DMS79 (cell line): Measurements from ENCODE around the gene RFX3.

Experiments
- DNase-seq: peaks from one replicate; lab custom pipeline; 2025; lab: John Stamatoyannopoulos, UW

The RFX3 gene

GRCh38 chr9:3281399-3281798 is 244.4 kb downstream of the RFX3 start:
- DNase-seq: no peak

- DNase-seq: no peak
Observed at GRCh38 chr9:3277200-3277599, 248.6 kb downstream of the RFX3 start.

DNA sequence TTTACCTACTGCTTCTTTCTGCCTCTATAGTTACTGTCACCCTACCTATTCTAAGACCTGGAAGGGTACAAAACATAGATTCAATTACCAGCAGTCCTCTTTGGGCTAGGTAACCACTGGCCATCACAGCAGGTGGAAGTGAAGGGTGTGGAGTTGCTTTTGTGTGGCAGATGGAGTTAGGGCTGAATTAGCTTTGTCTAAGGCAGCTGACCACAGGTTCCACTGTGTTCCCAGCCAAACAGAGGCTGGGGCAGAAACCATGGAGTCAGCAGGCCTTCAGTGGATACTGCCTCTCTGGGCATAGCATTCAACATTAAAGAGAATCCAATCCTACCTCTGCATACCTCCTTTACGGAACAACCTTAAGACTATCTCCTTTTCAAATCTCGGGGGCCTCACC is 254.2 kb downstream of the RFX3 start:
- no peak for DNase-seq

GRCh38 chr9:3271157-3271556 is 254.6 kb downstream of the RFX3 start:
- DNase-seq: no peak

- DNase-seq: no peak
Observed at GRCh38 chr9:3268223-3268622, 257.6 kb downstream of the RFX3 start.

GRCh38 chr9:3263698-3264097 is 262.1 kb downstream of the RFX3 start:
- no peak for DNase-seq

- DNase-seq: no peak
Observed at GRCh38 chr9:3262826-3263529, 262.8 kb downstream of the RFX3 start.

GRCh38 chr9:3261484-3261883 is 264.3 kb downstream of the RFX3 start:
- no peak for DNase-seq

- DNase-seq: no peak
Observed at GRCh38 chr9:3256571-3257330, 269.1 kb downstream of the RFX3 start.

GRCh38 chr9:3251309-3251708 is 274.5 kb downstream of the RFX3 start:
- DNase-seq: no peak

DNA sequence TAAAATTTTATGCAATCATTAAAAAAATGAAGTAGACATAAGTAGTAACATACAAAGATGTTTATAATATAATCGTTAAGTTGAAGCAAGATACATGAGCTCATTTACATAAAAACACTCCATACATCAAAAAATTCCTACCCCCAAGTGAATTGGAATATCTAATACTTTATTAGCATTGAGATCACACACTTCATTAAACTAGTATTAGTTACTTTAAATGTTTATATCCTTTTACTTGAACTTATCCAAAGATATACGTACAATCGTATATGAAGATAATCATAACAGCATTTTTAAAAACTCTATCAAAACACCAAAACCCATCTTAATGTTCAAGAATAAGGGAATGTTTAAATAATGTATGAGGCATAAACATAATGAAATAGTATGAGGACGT is 275.1 kb downstream of the RFX3 start:
- DNase-seq: no peak

GRCh38 chr9:3247211-3247610 is 278.6 kb downstream of the RFX3 start:
- no peak for DNase-seq

DNA sequence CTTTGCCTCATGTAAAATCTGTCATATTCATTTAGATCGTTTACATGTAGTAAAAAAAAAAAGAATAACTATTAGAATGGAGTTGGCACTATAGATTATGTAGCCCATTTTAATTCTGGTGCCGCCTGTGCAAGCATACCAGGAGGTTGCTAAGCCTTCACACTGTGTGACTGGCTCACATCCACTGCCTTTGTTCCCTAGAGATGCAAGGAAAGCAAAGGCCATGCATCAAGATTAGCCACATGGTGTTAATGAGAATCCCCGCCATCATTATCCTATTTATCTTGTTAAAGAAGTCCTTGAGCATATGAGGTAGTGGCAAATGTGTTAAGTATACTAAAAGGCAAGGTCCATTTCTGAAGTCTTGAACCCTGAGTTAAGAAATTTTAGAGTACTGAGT is 279.6 kb downstream of the RFX3 start:
- DNase-seq: no peak

DNA sequence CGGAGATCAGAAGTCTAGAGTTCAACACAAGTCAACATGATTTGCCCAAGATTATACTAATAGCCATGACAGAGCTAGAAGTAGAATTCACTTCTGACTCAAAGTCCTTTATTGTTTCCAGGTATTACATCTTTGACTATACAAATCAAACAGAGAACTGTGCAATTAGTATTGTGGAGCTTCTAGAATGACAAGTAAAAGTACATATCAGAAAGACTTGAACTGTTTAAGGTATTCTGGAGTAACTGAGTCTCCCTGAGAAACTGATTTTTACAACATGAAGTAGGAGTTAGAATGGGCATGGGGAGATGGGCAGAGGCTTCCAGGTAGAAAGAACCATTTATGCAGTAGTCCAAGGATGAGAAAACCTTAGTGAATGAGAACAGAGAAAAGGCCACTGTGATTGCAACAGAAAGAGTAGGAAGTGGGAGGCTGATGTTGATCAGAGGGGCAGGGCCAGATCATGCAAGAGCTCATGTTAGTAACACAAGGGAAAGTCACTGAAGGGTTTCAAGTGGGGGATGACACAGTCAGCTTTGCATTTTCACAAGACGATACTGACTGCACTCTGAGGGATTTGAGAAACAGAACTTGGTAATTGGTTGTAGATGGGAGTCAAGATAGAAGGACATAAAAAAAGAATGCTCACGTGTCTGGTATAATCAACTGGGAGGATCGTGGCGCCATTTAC is 280.7 kb downstream of the RFX3 start:
- DNase-seq: no peak

GRCh38 chr9:3243683-3244082 is 282.1 kb downstream of the RFX3 start:
- DNase-seq: no peak

DNA sequence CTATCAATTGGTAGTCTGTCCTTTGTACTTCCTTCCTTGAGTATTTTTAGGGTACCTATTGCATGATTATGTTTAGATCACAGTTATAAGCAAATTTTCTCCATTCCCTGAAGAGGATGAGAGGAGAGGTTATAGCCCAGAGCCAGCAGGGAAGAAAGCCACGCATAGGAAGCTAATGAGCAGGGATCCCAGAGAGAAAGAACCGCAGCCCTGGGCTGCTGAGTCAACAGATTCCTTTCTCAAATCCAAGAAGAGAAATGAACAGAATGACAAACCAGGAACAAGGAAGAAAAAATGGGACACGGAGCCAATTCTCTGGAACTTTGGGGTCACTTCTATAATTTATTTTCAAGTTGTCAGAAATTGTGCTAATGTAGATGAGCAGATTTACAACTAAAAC is 284.5 kb downstream of the RFX3 start:
- DNase-seq: no peak

GRCh38 chr9:3240656-3241268 is 285.0 kb downstream of the RFX3 start:
- DNase-seq: peak; percentile 51

GRCh38 chr9:3239240-3239639 is 286.6 kb downstream of the RFX3 start:
- DNase-seq: no peak

- no peak for DNase-seq
Observed at GRCh38 chr9:3238236-3238635, 287.6 kb downstream of the RFX3 start.

- DNase-seq: no peak
Observed at GRCh38 chr9:3237121-3237520, 288.7 kb downstream of the RFX3 start.

GRCh38 chr9:3235497-3235896 is 290.3 kb downstream of the RFX3 start:
- DNase-seq: no peak

DNA sequence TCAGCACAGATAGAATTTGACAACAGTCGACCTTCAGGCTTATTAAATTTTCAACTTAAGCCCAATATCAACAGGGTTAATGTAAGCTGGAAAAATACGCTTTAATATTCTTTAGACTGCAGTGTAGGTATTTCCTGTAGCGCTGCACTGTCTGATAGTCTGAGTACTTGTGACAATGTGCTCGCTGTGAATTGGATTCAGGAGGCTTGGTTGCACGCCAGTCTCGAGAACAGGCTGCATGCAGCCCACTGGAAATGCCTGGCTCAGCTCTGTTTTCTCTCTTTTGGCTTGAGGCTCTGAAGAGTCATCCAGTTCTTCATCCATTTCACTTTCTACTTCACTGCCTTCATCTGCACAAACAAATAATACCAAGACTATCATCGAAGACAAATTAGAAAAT is 300.9 kb downstream of the RFX3 start:
- DNase-seq: no peak

DNA sequence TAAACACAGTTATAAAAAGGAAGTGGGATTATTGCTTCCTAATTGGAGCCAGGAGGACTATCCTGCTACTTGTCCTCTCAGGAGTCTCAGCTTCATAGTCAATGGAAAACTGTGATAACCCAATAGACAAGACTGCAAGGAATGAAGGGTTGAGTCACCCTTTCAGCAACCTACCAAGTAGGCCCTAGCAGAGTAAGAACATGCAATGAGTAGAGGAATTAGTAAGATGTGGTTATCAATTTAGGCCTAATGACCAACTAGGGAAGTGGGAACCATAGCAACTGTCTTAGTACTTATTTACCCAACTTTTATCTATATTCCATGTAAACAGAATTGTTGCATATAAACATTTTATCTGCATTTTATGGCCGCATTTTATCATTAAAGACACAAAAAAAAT is 310.1 kb downstream of the RFX3 start:
- DNase-seq: no peak
